ENCODE results near the gene SYK. TPM values are rescaled to one million over a fixed set of nuclear protein-coding genes. Genes with fewer than 3 reads are reported as not detected.

Gene SYK
- total and polyA plus RNA-seq, 8 donors, result 2.2 to 34.4 (median 18.9) TPM

- TF ChIP-seq POLR2AphosphoS5 (IDR thresholded peaks at IDR 0.05), result no peak
- TF ChIP-seq EP300 (IDR thresholded peaks at IDR 0.05), result no peak
- TF ChIP-seq, protein P1, sequence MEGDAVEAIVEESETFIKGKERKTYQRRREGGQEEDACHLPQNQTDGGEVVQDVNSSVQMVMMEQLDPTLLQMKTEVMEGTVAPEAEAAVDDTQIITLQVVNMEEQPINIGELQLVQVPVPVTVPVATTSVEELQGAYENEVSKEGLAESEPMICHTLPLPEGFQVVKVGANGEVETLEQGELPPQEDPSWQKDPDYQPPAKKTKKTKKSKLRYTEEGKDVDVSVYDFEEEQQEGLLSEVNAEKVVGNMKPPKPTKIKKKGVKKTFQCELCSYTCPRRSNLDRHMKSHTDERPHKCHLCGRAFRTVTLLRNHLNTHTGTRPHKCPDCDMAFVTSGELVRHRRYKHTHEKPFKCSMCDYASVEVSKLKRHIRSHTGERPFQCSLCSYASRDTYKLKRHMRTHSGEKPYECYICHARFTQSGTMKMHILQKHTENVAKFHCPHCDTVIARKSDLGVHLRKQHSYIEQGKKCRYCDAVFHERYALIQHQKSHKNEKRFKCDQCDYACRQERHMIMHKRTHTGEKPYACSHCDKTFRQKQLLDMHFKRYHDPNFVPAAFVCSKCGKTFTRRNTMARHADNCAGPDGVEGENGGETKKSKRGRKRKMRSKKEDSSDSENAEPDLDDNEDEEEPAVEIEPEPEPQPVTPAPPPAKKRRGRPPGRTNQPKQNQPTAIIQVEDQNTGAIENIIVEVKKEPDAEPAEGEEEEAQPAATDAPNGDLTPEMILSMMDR (IDR thresholded peaks at IDR 0.05), result no peak
- TF ChIP-seq POLR2A (IDR thresholded peaks at IDR 0.05), result no peak
- no peaks in the 10 kb centered on the region for H3K27me3 ChIP-seq
- H3K36me3 ChIP-seq, result no peaks in the 10 kb centered on the region
- no peak overlapping the region for H3K27ac ChIP-seq
- WGBS, 5 donors, result 65 to 96% (median 80%) methylated on average over 1 of the region's 1 CpG
- no peak overlapping the region for H3K4me3 ChIP-seq
- DNase-seq, result no peak
- H3K9me3 ChIP-seq, result no peaks in the 10 kb centered on the region
- H3K4me1 ChIP-seq, result peaks cover 0 to 5% (median 0%) of the 10 kb centered on the region in 4 donors
- intact Hi-C loops (cut with DNase I; ENCODE audit: low total_unique reads), result no loop called here
These were observed 24.0 kb downstream of the SYK start for GRCh38 chr9:90825586-90825985.

GRCh38 chr9:90826326-90827020 lies 24.9 kb downstream of the SYK start:
- Histone ChIP-seq H3K4me3 (no peak overlapping the region), H3K36me3 (no peaks in the 10 kb centered on the region), H3K4me1 (peaks cover 0 to 5% (median 0%) of the 10 kb centered on the region in 4 donors), H3K9me3 (no peaks in the 10 kb centered on the region), H3K27me3 (no peaks in the 10 kb centered on the region), H3K27ac (no peak overlapping the region)
- intact Hi-C loops (cut with DNase I; ENCODE audit: low total_unique reads), result no loop called here
- DNase-seq, result no peak
- 93 to 96% (median 95%) methylated on average over 5 of the region's 5 CpGs for WGBS, 5 donors
- TF ChIP-seq POLR2A (IDR thresholded peaks at IDR 0.05), result no peak
- TF ChIP-seq EP300 (IDR thresholded peaks at IDR 0.05), result no peak
- no peak for TF ChIP-seq POLR2AphosphoS5 (IDR thresholded peaks at IDR 0.05)
- TF ChIP-seq, protein P1 (IDR thresholded peaks at IDR 0.05), result no peak

GRCh38 chr9:90827181-90827871 lies 25.7 kb downstream of the SYK start:
- TF ChIP-seq, protein P1 (IDR thresholded peaks at IDR 0.05), result no peak
- TF ChIP-seq POLR2AphosphoS5 (IDR thresholded peaks at IDR 0.05), result peak in 1 of 3 donors; percentile 16
- H3K9me3 ChIP-seq, result no peaks in the 10 kb centered on the region
- peaks cover 0 to 7% (median 0%) of the 10 kb centered on the region in 4 donors for H3K4me1 ChIP-seq
- peak overlapping the region in 1 of 5 donors; percentile 15 for H3K27ac ChIP-seq
- no peaks in the 10 kb centered on the region for H3K27me3 ChIP-seq
- 62 to 80% (median 76%) methylated on average over 8 of the region's 8 CpGs for WGBS, 5 donors
- no peaks in the 10 kb centered on the region for H3K36me3 ChIP-seq
- intact Hi-C loops (cut with DNase I; ENCODE audit: low total_unique reads), result no loop called here
- H3K4me3 ChIP-seq, result no peak overlapping the region
- DNase-seq, result peak in 1 of 2 donors; percentile 48

- WGBS, 5 donors, result 92 to 97% (median 94%) methylated on average over 5 of the region's 5 CpGs
- no peak for DNase-seq
- Histone ChIP-seq H3K36me3 (no peaks in the 10 kb centered on the region), H3K9me3 (peaks cover 0 to 4% (median 0%) of the 10 kb centered on the region in 4 donors), H3K4me1 (peaks cover 0 to 17% (median 2%) of the 10 kb centered on the region in 4 donors), H3K4me3 (no peak overlapping the region), H3K27me3 (no peaks in the 10 kb centered on the region), H3K27ac (no peak overlapping the region)
- intact Hi-C loops (cut with DNase I; ENCODE audit: low total_unique reads), result no loop called here
- TF ChIP-seq POLR2AphosphoS5 (IDR thresholded peaks at IDR 0.05), result no peak
- TF ChIP-seq POLR2A (IDR thresholded peaks at IDR 0.05), result no peak
- TF ChIP-seq EP300 (IDR thresholded peaks at IDR 0.05), result no peak
- TF ChIP-seq, protein P1 (IDR thresholded peaks at IDR 0.05), result no peak
These were observed 28.4 kb downstream of the SYK start for GRCh38 chr9:90830051-90830450.

Data from stomach (tissue), 9 donors.